NCI-H446 (cell line): ENCODE results near the gene LRRC45.

Experiments used
- DNase-seq, 2 experiments: peaks; one replicate each; lab custom pipeline; 2025; lab: John Stamatoyannopoulos, UW

LRRC45 gene

DNA sequence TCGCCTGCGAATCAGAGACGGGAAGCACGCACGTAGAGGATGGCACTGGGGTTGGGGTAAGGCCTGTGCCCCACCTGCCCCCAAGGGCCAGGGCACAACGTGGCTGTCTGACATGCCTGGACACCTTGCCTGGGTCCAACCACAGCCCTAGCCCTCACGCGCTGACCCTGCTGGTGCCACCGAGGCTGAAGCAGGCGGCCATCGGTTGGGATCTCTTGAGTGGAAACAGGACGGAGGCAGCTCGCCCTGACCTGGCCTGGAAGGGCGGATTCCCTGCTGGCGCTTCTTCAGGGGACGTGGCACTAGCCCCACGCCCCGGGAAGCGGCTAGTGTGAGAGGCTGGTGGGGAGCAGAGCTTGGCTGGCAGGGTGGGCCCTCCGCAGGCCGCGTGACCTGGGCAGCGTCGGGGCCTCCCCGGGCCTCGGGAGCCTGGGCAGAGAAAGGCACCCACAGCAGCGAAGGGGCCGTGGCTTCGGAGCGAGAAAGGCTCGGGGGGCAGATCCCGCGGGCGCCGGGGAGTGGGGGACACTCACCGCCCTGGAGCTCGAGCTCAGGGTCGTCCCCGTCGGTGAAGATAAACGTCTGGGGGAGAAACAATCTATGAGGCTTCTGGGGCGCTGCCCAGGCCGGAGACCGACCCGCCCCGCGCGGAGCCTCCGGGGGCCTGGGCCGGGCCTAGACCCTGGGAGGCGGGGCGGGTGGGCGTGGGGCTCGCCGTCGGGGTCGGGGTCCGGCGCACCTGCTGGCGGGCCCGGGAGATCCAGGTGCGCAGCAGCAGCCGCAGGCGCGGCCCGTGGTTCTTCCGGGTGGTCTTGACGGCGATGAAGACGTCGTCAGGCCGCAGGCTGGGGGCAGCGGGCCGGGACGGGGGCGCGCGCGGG, 27.9 kb downstream of the LRRC45 start:
- DNase-seq, result no peak

DNA sequence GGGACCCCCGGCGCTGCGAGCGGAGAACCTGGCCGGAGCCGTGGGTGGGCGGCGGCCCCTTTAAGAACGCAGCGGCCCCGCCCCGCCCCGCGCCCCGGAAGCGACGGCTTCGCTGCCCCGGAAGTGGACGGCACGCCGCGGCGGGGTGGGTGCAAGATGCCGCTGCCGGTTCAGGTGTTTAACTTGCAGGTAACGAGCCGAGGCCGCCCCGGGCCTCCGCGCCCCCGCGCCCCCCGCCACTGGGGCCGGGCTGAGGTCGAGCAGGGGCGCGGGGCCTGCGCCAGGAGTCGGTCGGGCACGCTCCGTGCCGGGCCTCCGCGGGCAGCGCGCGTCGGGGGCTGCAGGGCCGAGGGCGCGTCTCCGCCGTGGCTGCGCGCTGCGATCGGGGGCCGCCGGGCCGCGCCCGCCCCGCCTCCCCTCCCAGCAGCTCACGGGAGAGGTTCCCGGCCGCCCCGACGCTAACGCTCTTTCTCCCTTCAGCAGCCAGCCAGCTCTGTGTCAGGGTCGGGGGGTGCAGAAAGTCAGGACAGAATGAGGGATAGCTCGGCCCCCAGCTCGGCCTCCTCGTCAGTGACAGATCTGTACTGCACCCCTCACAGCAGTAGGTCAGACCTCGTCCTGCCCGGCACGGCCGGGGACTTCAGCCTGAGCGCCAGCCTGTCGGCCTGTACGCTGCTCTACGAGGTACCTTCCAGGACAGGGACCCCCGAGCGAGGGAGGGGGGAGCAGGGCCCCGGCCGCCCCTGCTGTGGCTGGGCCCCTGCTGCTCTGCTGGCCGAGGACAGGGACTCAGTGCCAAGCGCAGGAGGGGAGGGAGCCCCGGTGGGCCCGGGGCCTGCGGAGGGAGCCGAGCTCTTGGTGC, 28.9 kb downstream of the LRRC45 start, which contains the start of the genes GPS1 and RFNG:
GPS1 (plus strand) TSS at position 123 of the 862 bp plus-strand sequence; CDS start at position 157, 34 bp downstream.
RFNG (minus strand) TSS at position 36 of the 862 bp plus-strand sequence. CDS start 45 bp downstream, outside the sequence.
- DNase-seq, result peak in 1 of 2 experiments; percentile 68

DNA sequence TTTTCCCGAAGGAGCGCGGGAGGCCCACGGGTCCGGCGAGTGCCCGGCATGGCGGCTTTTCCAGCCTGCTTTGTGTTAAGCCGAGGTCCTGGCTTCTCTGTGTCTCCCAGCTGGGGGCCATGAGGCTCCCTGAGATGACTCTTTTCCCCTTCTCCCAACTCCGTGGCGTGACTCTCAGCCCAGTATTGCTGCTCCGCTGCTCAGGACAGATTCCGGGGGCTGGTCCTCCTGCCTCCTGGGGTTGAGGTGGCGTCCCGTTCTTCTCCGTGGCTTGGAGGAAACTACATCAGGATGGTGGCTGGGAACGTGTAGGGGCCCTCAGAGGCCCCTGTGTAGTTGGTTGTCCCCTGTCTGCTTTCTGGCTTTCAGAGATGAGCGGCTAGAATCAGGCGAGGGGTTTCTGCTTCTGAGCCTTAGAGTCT, 29.5 kb downstream of the LRRC45 start:
- DNase-seq, result no peak

DNA sequence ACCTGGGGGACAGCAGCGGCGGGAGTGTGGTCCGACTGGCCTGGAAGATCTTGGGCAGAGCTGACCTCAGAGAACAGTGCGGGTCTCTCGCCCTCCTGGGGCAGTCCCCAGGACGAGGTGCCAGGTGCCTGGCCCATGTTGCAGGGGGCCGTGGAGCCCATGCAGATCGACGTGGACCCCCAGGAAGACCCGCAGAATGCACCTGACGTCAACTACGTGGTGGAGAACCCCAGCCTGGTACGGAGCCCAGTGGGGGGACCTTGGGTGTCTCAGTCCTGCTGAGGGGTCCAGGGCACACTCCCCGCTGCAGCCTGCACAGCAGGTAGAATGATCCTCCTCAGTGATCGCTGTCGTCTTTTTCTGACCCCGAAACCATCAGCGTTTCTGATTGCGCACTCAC, 30.0 kb downstream of the LRRC45 start:
- DNase-seq, result no peak

DNA sequence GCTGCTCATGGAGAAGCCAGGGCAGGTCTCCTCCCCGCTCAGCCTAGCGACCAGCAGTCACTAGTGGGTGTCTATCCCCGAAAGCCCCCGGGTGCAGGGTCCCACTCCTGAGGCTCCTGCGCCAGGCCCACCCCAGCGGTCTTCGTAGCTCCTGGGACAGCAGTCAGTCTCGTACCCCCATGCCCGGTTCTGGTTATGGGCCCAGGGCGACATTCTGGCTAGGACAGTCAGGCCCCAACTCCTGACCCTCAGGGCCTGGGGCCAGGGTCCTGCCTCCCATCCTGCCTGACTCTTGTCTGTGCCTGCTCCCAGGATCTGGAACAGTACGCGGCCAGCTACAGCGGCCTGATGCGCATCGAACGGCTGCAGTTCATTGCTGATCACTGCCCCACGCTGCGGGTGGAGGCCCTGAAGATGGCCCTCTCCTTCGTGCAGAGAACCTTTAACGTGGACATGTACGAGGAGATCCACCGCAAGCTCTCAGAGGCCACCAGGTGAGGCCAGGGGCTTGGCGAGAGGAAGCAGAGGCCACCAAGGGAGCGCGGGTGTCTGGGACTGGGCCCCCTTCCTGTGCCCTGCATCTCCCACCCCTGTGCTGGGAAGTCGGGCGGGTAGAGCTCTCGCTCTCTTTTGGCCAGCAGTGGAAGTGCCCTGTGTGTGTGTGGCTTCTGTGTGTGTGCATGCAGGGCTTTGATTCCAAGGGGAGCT, 30.6 kb downstream of the LRRC45 start:
- no peak for DNase-seq

DNA sequence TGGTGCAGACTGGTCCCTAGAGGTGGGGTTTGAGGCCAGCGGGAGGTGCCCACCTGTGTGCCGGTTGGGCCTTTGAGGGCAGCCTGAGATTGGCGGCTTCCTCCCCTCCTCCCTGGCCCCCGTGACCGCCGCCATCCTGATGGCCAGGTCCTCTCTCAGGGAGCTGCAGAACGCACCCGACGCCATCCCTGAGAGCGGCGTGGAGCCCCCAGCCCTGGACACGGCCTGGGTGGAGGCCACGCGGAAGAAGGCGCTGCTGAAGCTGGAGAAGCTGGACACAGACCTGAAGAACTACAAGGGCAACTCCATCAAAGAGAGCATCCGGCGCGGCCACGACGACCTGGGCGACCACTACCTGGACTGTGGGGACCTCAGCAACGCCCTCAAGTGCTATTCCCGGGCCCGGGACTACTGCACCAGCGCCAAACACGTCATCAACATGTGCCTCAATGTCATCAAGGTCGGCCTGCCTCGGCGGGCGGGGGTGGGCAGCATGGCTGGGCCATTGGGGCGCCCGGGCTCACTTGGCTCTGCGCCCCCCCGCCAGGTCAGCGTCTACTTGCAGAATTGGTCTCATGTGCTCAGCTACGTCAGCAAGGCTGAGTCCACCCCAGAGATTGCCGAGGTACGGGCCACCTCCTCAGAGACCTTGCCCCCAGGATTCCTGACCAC, 31.4 kb downstream of the LRRC45 start:
- DNase-seq, result no peak

DNA sequence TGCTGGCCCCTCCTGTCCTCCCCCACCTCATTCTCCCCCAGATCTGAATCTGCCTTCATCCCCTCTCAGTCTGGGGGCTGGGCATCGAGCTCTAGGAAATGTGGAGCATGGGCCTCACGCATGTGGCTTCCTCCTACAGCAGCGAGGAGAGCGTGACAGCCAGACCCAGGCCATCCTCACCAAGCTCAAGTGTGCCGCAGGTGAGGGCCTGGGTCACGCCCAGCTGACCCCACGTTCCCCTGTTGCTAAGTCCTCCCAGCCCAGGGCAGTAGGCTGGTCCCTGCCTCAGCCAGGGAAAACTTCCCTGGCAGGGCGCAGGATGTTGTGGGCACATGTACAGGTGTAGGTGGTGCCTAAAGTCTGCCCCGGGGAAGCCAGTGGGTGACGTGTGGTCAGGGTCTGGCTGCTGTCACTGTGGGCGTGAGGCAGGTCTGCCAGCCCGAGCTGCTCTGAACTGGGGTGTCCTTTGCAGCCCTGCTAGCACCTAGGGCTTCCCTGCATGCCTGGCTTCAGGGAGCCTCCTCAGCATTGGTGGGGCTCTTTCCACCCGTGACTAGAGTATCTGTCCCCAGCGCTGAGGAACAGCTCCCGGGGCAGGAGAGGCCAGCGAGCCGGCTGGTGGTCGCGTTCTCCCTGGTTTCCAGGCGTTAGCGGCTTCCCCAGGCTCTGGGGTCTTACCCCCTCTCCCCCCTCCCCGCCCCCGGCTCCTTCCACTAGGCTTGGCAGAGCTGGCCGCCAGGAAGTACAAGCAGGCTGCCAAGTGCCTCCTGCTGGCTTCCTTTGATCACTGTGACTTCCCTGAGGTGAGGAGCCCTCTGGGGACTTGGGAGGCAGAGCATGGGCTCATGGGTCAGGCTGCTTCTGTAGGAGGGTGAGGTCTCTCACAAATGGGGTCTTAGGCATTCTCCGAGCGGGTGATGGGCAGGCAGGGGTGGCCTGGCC, 32.2 kb downstream of the LRRC45 start:
- DNase-seq, result no peak

DNA sequence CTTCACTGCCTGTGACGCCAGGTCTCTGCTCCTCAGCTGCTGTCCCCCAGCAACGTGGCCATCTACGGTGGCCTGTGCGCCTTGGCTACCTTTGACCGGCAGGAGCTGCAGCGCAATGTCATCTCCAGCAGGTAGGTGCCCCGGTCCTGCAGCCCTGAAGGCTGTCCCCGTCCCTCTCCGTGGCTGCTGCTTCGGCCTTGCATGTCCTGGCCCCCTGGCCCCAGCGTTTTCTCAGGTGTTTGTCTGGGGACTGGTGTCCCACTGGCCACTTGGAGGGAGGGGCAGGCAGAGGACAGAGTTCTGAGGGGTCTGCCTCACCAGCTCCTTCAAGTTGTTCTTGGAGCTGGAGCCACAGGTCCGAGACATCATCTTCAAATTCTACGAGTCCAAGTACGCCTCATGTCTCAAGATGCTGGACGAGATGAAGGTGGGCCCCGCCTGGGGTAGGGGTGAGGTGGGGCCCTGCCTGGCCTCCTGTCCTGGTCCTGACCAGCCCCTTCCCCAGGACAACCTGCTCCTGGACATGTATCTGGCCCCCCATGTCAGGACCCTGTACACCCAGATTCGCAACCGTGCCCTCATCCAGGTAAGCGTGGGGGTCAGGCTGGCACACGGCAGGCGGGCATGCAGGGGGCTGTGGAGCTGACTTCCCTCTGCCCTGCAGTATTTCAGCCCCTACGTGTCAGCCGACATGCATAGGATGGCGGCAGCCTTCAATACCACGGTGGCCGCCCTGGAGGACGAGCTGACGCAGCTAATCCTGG, 33.0 kb downstream of the LRRC45 start:
- DNase-seq, result no peak

DNA sequence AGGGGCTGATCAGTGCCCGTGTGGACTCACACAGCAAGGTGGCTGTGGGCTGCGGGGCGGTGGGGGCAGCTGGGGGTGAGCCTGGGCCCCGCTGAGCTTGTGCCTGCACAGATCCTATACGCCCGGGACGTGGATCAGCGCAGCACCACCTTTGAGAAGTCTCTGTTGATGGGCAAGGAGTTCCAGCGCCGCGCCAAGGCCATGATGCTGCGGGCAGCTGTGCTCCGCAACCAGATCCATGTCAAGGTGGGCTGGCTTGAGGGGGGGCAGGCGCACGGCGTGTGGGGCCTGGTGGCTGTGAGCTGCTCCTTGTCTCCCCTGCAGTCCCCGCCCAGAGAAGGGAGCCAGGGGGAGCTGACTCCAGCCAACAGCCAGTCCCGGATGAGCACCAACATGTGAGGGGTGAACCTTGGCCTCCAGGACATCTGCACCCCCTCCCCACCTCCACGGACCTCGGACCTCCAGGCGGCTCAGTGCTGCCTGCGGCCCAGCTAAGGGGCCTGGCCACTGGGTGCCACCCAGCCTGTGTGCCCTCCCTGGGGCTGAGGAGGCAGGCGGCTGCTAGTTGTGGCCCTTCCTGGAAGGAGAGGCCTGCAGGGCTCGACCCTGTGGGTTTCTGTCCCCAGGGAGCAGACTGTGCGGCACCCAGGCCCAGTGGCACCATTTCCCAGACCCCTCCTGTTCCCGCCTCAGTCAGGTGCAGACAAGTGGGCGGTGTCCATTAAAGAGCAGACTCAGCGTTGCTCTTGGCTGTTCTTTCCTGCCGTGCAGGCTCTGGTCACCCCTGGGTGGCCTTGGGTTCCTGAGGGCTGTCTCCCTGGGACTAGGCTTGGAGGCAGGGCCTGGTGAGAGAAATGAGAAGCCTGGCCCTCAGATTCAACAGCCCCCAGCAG, 33.9 kb downstream of the LRRC45 start:
- no peak for DNase-seq

DNA sequence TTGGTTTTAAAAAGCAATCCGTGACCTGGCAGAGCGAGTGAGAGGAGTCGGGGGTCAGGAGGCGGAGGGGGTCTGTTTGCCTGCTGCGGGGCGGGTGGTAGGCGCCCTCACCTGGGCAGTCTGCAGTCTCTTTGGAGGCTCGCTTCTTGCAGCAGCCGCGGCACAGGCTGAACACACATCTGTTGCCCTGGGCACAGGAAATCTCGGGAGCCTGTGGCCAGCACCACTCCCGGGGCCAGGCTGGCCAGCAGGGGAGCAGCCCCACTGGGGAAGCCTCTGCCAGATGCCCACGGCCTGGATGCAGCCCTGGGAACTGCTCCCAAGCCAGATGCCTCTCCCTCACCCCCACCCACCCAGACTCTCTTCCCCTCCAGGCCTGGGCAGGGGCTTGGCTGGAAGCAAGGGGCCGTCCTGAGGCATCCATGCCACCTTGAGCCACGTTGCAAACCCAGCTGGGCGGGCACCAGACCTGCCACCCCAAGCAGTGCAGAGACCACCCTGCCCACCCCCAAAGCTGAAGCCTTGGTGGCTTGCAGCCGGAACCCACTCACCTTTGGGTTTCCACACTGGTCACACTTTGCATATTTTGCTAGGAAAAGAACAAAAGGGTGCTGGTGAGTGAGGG, 35.2 kb downstream of the LRRC45 start:
- no peak for DNase-seq

DNA sequence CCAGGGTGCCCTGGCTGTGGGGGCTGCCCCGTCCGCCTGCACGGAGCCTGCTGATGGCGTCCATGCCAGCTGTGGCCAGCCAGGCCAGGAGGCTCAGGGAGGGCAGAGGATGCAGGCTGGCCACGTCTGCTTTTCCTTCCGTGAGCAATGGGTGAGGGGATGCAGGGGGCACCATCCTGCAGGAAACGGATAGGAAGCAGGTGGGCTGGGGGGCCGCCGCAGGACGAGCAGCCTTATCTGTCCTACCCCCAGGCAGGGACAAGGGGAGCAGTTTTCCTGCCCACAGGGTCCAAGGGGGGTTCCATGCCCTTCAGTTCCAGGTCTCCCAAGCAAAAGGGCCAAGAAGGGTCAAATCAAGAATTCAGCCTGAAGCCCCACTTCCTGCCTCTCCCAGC, 35.7 kb downstream of the LRRC45 start:
- no peak for DNase-seq

DNA sequence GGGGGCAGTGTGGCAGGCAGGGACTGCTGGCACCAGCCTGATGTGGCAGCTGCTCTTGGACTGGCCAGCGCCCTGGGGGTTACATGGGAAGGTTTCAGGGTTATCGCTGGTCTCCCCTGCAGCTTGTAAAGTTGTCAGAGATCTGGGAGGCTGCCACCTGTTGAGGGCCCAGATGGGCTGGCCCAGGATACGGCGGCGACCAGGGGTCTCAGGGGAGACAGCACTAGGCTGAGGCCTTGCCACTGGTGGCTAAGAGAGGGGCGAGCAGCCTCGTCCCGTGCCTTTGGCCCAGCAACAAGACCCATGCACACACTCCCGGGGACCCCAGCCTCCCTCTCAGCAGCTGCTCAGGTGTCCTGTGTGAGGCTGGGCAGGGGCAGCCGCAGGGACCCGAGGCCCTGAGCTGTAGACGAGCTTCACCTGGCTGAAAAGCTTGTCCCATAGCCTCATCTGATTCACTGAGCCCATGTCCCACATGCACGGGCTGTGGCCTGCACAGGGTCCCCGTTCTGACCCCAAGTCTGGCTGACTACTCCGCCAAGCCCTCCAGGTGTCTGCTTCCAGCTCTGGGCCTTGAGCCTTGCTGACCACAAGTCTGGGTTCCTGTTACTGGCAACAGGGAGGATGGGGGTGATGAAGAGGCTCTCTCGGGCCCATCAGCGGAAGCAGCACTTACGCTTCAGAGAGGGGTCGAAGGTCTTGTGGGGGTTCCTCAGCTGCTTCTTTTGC, 36.3 kb downstream of the LRRC45 start:
- no peak for DNase-seq

DNA sequence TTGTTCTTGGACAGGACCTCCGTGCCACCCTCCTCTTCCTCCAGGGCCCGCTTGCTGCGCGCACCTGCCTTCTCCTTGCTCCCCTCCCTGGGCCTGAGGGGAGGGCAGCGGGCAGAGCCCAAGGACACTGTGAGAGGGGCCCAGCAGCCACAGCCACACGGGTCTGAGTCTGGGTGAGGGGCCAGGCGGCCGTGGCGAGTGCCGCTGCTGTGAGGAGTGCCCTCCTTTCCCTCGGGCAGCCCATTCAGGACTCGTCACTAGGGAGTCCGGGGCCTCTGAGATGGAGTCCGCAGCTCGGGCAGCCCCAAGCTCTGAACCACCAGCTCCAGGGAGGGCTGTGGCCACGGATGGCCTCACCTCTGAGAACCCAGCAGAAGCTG, 36.9 kb downstream of the LRRC45 start:
- DNase-seq, result no peak

DNA sequence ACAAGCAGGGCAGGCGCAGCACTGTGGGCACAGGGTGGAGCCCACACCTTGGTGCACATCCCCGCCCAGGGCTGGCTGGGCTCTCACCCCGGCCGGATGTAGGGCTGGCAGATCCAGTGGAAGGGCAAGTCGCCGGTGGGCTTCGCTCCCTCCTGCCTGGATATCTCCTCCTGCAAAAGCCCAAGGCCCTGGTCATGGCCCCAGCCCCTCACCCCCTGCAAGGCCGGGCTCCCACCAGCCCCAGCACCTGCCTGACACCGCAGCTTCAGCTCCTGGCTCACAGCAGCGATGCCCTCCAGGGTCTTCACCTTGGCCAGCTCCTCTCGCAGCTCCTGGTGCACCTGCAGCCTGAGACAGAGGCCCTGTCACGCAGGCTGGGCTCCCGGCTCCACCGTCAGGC, 37.5 kb downstream of the LRRC45 start:
- no peak for DNase-seq

DNA sequence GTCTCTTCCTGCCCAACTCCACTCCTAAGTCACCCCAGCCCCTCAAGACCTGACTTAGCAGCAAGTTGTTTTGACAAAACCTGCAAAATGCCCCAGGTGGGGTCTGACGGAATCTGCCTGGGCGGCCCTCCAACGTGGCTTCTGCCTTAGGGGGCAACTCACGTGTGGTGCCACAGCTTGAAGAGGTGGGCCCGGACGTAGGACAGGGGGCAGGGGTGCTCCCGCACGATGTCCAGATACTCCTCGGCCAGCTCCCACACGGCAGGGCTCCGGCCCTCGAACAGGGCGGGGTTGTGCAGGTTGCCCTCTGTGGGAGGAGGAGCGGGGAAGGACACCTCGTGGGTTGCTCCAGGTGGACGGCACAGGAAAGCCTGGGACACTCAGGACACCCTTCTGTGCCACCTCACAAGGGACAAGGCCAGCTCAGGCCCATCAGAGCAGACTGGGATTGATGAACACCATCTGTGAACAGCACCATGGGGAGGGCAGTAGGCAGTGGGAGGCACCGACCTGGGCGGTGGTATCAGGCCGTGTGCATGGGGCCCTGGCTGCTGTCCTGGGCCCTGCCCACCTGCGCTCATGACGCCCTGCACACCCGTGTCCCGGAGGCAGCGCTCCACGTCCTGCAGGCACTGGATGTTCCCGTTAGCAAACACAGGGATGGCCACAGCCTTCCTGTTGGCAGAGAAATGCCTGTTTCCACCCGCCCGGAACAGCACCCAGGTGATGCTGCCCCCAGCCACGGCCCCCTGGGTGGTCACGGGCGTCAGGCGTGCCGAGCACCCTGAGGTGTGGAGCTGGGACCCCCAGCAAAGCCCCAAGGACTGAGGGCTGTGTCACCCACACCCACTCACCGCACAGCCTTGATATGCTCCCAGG, 38.2 kb downstream of the LRRC45 start:
- no peak for DNase-seq
